Liver (tissue), 9 donors: ENCODE measurements around the gene SEMA7A. TPM values are rescaled to one million over a fixed set of nuclear protein-coding genes. Genes with fewer than 3 reads are reported as not detected.

Source experiments
- DNase-seq: peaks from one replicate; pipeline ENCODE4 v3.0.0-alpha.2; 2017; ENCODE audit warnings: low spot score
- H3K27ac ChIP-seq, 2 donors: one replicate each; pipeline ENCODE4 v1.7.0; 2013; ENCODE audit warnings: inconsistent platforms in 2 of 2, low read length in 2 of 2, control low read depth in 1 of 2, low read depth in 1 of 2, mild to moderate bottlenecking in 1 of 2
- H3K27me3 ChIP-seq, 4 donors: one replicate each; pipeline versions ENCODE4 v1.6.1 to v1.7.0; 2013; ENCODE audit warnings: low read length in 3 of 4, inconsistent platforms in 1 of 4, mild to moderate bottlenecking in 1 of 4, moderate library complexity in 1 of 4; ENCODE audit not compliant: control insufficient read depth in 4 of 4, insufficient read depth in 4 of 4
- H3K36me3 ChIP-seq, 4 donors: one replicate each; pipeline versions ENCODE4 v1.6.1 to v1.7.0; 2013; ENCODE audit warnings: low read length in 3 of 4, mild to moderate bottlenecking in 3 of 4, low read depth in 1 of 4, moderate library complexity in 1 of 4; ENCODE audit not compliant: control insufficient read depth in 4 of 4, insufficient read depth in 3 of 4
- H3K4me1 ChIP-seq, 4 donors: one replicate each; pipeline versions ENCODE4 v1.6.1 to v1.7.0; 2013; ENCODE audit warnings: low read length in 3 of 4, mild to moderate bottlenecking in 3 of 4, moderate library complexity in 1 of 4; ENCODE audit not compliant: control insufficient read depth in 4 of 4, insufficient read depth in 4 of 4
- H3K4me3 ChIP-seq, 3 donors: one replicate each; pipeline versions ENCODE4 v1.6.1 to v1.7.0; 2013; ENCODE audit warnings: low read length in 3 of 3, control low read depth in 1 of 3, low read depth in 1 of 3, mild to moderate bottlenecking in 1 of 3
- H3K9ac ChIP-seq, 2 donors: one replicate each; pipeline ENCODE4 v1.7.0; 2013; ENCODE audit warnings: low read length in 2 of 2, mild to moderate bottlenecking in 2 of 2, moderate library complexity in 2 of 2, control low read depth in 1 of 2, low read depth in 1 of 2
- H3K9me3 ChIP-seq, 4 donors: one replicate each; pipeline versions ENCODE4 v1.6.1 to v1.7.0; 2013; ENCODE audit warnings: low read length in 3 of 4; ENCODE audit not compliant: control insufficient read depth in 4 of 4
- ATF3 ChIP-seq: IDR thresholded peaks from 2 replicates; pipeline ENCODE4 v1.6.1; 2016; ENCODE audit warnings: antibody characterized with exemption
- CTCF ChIP-seq: fragments of 150-350 bp; IDR thresholded peaks from 2 replicates; pipeline ENCODE4 v1.5.1; 2017; ENCODE audit warnings: improper control_type of control experiment, low read depth, low read length; ENCODE audit not compliant: missing input control
- EGR1 ChIP-seq, 2 donors: IDR thresholded peaks; 2 replicates each; pipeline ENCODE4 v1.6.1; 2016 to 2018; ENCODE audit warnings: antibody characterized with exemption in 2 of 2, low read depth in 2 of 2
- FOXA1 ChIP-seq: IDR thresholded peaks from 2 replicates; pipeline ENCODE4 v1.6.1; 2016; ENCODE audit warnings: antibody characterized with exemption
- FOXA2 ChIP-seq: IDR thresholded peaks from 2 replicates; pipeline ENCODE4 v1.6.1; 2016; ENCODE audit warnings: antibody characterized with exemption
- GABPA ChIP-seq, 2 donors: IDR thresholded peaks in 1 of 2; conservative IDR thresholded peaks in 1 of 2; 2 replicates each; pipeline ENCODE4 v1.6.1; 2016; ENCODE audit warnings: antibody characterized with exemption in 2 of 2, mild to moderate bottlenecking in 1 of 2, moderate library complexity in 1 of 2
- HNF4A ChIP-seq, 2 donors: conservative IDR thresholded peaks; 2 replicates each; pipeline ENCODE4 v1.6.1; 2016; ENCODE audit warnings: antibody characterized with exemption in 2 of 2, mild to moderate bottlenecking in 2 of 2
- HNF4G ChIP-seq: IDR thresholded peaks from 2 replicates; pipeline ENCODE4 v1.6.1; 2016; ENCODE audit warnings: antibody characterized with exemption
- JUND ChIP-seq, 2 donors: IDR thresholded peaks; 2 replicates each; pipeline ENCODE4 v1.6.1; 2016; ENCODE audit warnings: antibody characterized with exemption in 2 of 2
- MAX ChIP-seq: IDR thresholded peaks from 2 replicates; pipeline ENCODE4 v1.6.1; 2016; ENCODE audit warnings: antibody characterized with exemption
- NR2F2 ChIP-seq: IDR thresholded peaks from 2 replicates; pipeline ENCODE4 v1.6.1; 2016; ENCODE audit warnings: antibody characterized with exemption
- RAD21 ChIP-seq, 2 donors: IDR thresholded peaks; 2 replicates each; pipeline ENCODE4 v1.6.1; 2016; ENCODE audit warnings: antibody characterized with exemption in 2 of 2, mild to moderate bottlenecking in 2 of 2
- REST ChIP-seq: IDR thresholded peaks from 2 replicates; pipeline ENCODE4 v1.6.1; 2016; ENCODE audit warnings: antibody characterized with exemption, mild to moderate bottlenecking
- RXRA ChIP-seq, 2 donors: IDR thresholded peaks; 2 replicates each; pipeline ENCODE4 v1.6.1; 2017 to 2018; ENCODE audit warnings: antibody characterized with exemption in 2 of 2, mild to moderate bottlenecking in 1 of 2
- SP1 ChIP-seq: IDR thresholded peaks from 2 replicates; pipeline ENCODE4 v1.6.1; 2018; ENCODE audit warnings: antibody characterized with exemption, mild to moderate bottlenecking
- TAF1 ChIP-seq: conservative IDR thresholded peaks from 2 replicates; pipeline ENCODE4 v1.6.1; 2016; ENCODE audit warnings: antibody characterized with exemption, mild to moderate bottlenecking
- YY1 ChIP-seq: IDR thresholded peaks from 2 replicates; pipeline ENCODE4 v1.6.1; 2016; ENCODE audit warnings: antibody characterized with exemption, mild to moderate bottlenecking
- ZBTB33 ChIP-seq: IDR thresholded peaks from 2 replicates; pipeline ENCODE4 v1.6.1; 2016; ENCODE audit warnings: antibody characterized with exemption
- WGBS: extraction: QIAGEN DNeasy Blood & Tissue Kit; methylation state at CpG from one replicate; pipeline ENCODE4 v1.1.7; 2013; 5-methylcytosine and 5-hydroxymethylcytosine counted together
- polyA plus RNA-seq, 2 donors: library from polyadenylated mRNA; stranded (reverse) in 1 of 2; unstranded in 1 of 2; fragments of 200-250 nt in 1 of 2; fragments of >200 nt in 1 of 2; fragmentation: Nextera tagmentation in 1 of 2; extraction: Ambion mirVana in 1 of 2; gene quantifications; one replicate each; pipeline versions ENCODE4 v1.2.1 to v1.2.3, GENCODE V29; 2013 to 2015
- total RNA-seq, 2 donors: library from RNA; depleted of rRNA; stranded (reverse); fragments of >200 nt; gene quantifications; one replicate each; pipeline ENCODE4 v1.2.3, GENCODE V29; 2014
- donor health status: healthy.
- donor health status: healthy.
- donor health status: healthy.
- donor health status: healthy.
- donor health status: healthy.

The SEMA7A gene
- total and polyA plus RNA-seq, 4 donors: 0.14 to 18.1 (median 1.4) TPM

- Histone ChIP-seq H3K4me1 (peaks cover 0 to 7% (median 2%) of the 10 kb centered on the region in 4 donors), H3K9ac (no peak overlapping the region), H3K27ac (no peak overlapping the region), H3K27me3 (no peaks in the 10 kb centered on the region), H3K36me3 (no peaks in the 10 kb centered on the region), H3K4me3 (no peak overlapping the region), H3K9me3 (no peaks in the 10 kb centered on the region)
- TF ChIP-seq NR2F2 (no peak), RAD21 (IDR thresholded peaks at IDR 0.05) (no peak), GABPA (IDR thresholded peaks at IDR 0.05 in 1 of 2, conservative IDR thresholded peaks at IDR 0.05 in 1 of 2) (no peak), SP1 (no peak), HNF4G (no peak), CTCF (no peak), RXRA (IDR thresholded peaks at IDR 0.05) (no peak), YY1 (no peak), HNF4A (conservative IDR thresholded peaks at IDR 0.05) (no peak), TAF1 (no peak), ZBTB33 (no peak), FOXA2 (no peak), MAX (no peak), ATF3 (no peak), EGR1 (IDR thresholded peaks at IDR 0.05; ENCODE audit: low read depth in 2 of 2) (no peak), FOXA1 (no peak), JUND (IDR thresholded peaks at IDR 0.05) (no peak), REST (no peak)
- no peak for DNase-seq
- WGBS: 89% methylated on average over 19 of the region's 19 CpGs
Observed at GRCh38 chr15:74415966-74416916, 17.5 kb downstream of the SEMA7A start.
